Vagina (tissue), 2 donors: Measurements from ENCODE around the gene ZC2HC1B.

Source experiments
- POLR2A ChIP-seq, 2 donors: fragments of 450-650 bp; IDR thresholded peaks; one replicate each; pipeline ENCODE4 v1.6.1; 2017; ENCODE audit warnings: antibody characterized with exemption in 2 of 2, mild to moderate bottlenecking in 2 of 2, moderate library complexity in 2 of 2
- TF ChIP-seq, protein P1 (sequence below), 3 experiments: fragments of 450-650 bp in 2 of 3; fragments of 200-600 bp in 1 of 3; sonication (generic) in 1 of 3; IDR thresholded peaks; one replicate each; pipeline ENCODE4 v1.5.1; 2017 to 2019; ENCODE audit warnings: antibody characterized with exemption in 3 of 3, mild to moderate bottlenecking in 2 of 3, moderate library complexity in 2 of 3

DNA sequence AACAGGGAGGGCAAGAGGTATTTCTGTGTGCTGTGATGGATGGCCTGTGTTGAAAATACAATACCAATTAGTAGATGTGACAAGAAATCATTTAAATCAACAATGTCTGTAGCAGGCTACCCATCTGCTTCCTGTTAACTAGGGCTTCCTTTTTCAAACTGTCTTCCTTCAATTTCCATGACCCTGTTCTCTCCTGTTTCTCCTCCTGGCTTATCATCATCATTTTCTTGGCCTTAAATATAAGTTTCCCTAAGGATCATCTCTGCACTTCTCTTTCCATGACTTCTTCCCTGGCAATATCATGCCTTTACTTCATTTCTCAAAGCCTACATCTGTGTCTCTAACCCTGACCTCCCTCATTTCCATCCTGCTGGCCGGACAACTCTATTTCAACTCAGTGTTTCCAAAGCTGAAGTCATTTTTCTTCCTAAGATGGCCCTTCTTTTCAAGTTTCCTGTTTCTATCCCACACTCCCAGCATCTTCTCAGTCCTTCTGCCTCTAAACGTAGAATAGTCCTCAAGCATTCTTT is 18.2 kb downstream of the ZC2HC1B start:
- no peak for TF ChIP-seq POLR2A (IDR thresholded peaks at IDR 0.05)
- TF ChIP-seq, protein P1, sequence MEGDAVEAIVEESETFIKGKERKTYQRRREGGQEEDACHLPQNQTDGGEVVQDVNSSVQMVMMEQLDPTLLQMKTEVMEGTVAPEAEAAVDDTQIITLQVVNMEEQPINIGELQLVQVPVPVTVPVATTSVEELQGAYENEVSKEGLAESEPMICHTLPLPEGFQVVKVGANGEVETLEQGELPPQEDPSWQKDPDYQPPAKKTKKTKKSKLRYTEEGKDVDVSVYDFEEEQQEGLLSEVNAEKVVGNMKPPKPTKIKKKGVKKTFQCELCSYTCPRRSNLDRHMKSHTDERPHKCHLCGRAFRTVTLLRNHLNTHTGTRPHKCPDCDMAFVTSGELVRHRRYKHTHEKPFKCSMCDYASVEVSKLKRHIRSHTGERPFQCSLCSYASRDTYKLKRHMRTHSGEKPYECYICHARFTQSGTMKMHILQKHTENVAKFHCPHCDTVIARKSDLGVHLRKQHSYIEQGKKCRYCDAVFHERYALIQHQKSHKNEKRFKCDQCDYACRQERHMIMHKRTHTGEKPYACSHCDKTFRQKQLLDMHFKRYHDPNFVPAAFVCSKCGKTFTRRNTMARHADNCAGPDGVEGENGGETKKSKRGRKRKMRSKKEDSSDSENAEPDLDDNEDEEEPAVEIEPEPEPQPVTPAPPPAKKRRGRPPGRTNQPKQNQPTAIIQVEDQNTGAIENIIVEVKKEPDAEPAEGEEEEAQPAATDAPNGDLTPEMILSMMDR (IDR thresholded peaks at IDR 0.05), result no peak
